Hypothalamus (tissue), 51 donors: ENCODE data around the gene CHCHD10.
A peak's percentile ranks its signal among the peaks of the same experiment; 100 is the strongest.

Experiments
- DNase-seq, 51 donors: peaks; one replicate each; lab custom pipeline; 2025; lab: John Stamatoyannopoulos, UW

The CHCHD10 gene

GRCh38 chr22:23774114-23774921 is 6.5 kb upstream of the CHCHD10 start:
- no peak for DNase-seq

GRCh38 chr22:23773483-23774113 is 5.8 kb upstream of the CHCHD10 start:
- DNase-seq, result no peak

- peak in 8 of 51 donors; percentile 18 to 39 (median 24) for DNase-seq
These were observed 5.1 kb upstream of the CHCHD10 start, which contains the start of gene MMP11 for GRCh38 chr22:23772649-23773473. TSS of gene MMP11 (plus strand) at chr22:23772849. CDS start at chr22:23772871, 22 bp downstream.

- DNase-seq, result no peak
These were observed 4.5 kb upstream of the CHCHD10 start for GRCh38 chr22:23772315-23772648.

- DNase-seq, result no peak
These were observed 1.7 kb upstream of the CHCHD10 start for GRCh38 chr22:23769321-23769965.

GRCh38 chr22:23767303-23767672 is 484 bp downstream of the CHCHD10 start:
- DNase-seq, result peak in 1 of 51 donors; percentile 43

GRCh38 chr22:23764899-23765881 is 2.6 kb downstream of the CHCHD10 start:
- no peak for DNase-seq

GRCh38 chr22:23763954-23764353 is 3.8 kb downstream of the CHCHD10 start:
- DNase-seq, result no peak

GRCh38 chr22:23763579-23763945 is 4.2 kb downstream of the CHCHD10 start:
- peak in 4 of 51 donors; percentile 7 to 36 (median 18) for DNase-seq

- DNase-seq, result no peak
These were observed 4.8 kb downstream of the CHCHD10 start, which contains the start of gene C22orf15 for GRCh38 chr22:23762842-23763578. TSS of gene C22orf15 (plus strand) at chr22:23762990. CDS start at chr22:23763307, 317 bp downstream.

GRCh38 chr22:23760056-23760455 is 7.7 kb downstream of the CHCHD10 start:
- DNase-seq, result no peak

GRCh38 chr22:23759566-23759965 is 8.2 kb downstream of the CHCHD10 start:
- no peak for DNase-seq

GRCh38 chr22:23756891-23757290 is 10.9 kb downstream of the CHCHD10 start:
- no peak for DNase-seq

- DNase-seq, result no peak
These were observed 12.1 kb downstream of the CHCHD10 start for GRCh38 chr22:23755711-23756110.

GRCh38 chr22:23754980-23755636 is 12.7 kb downstream of the CHCHD10 start:
- peak in 2 of 51 donors; percentile 13 to 39 for DNase-seq

GRCh38 chr22:23754220-23754919 is 13.4 kb downstream of the CHCHD10 start, which contains the start of gene VPREB3:
TSS of gene VPREB3 (minus strand) at chr22:23754425. CDS start at chr22:23754363, 62 bp downstream.
- no peak for DNase-seq

- DNase-seq, result no peak
These were observed 14.4 kb downstream of the CHCHD10 start for GRCh38 chr22:23753385-23753784.
